ENCODE results near the gene WNT2B. TPM values are rescaled to one million over a fixed set of nuclear protein-coding genes. Genes with fewer than 3 reads are reported as not detected.

The WNT2B gene
- total RNA-seq, 2 experiments from 2014 or later = not detected

GRCh38 chr1:112509660-112510178 is 954 bp downstream of the WNT2B start:
- no peaks in the 10 kb centered on the region for H3K9me3 Mint-ChIP-seq
- intact Hi-C loops (cut with micrococcal nuclease) = loop anchor here (10.0 kb wide), 1 partner anchor 105 kb away; the partner anchor contains the start of genes CAPZA1 and ST7L
- H3K4me1 Mint-ChIP-seq (ENCODE audit: low read depth) = peaks cover 2% of the 10 kb centered on the region
- no peaks in the 10 kb centered on the region for H3K36me3 Mint-ChIP-seq (ENCODE audit: low read depth)
- H3K27ac Mint-ChIP-seq = no peak overlapping the region
- peaks cover 26% of the 10 kb centered on the region for H3K27me3 Mint-ChIP-seq
- ChIA-PET CTCF (interaction anchor here (0.9 to 3.0 kb wide), 4 partner anchors 104 to 206 kb away, joined by 4 to 14 read pairs (median 6); partner anchors contain the start of gene PPM1J), POLR2A (interaction anchor here (0.6 to 2.1 kb wide), 3 partner anchors 108 to 286 kb away, joined by 3 to 5 read pairs (median 3); no protein-coding TSS in a partner anchor)
- H3K4me3 Mint-ChIP-seq = peak overlapping the region; percentile 41
- ATAC-seq (no peak), DNase-seq (no peak)
- TF ChIP-seq, protein P1, sequence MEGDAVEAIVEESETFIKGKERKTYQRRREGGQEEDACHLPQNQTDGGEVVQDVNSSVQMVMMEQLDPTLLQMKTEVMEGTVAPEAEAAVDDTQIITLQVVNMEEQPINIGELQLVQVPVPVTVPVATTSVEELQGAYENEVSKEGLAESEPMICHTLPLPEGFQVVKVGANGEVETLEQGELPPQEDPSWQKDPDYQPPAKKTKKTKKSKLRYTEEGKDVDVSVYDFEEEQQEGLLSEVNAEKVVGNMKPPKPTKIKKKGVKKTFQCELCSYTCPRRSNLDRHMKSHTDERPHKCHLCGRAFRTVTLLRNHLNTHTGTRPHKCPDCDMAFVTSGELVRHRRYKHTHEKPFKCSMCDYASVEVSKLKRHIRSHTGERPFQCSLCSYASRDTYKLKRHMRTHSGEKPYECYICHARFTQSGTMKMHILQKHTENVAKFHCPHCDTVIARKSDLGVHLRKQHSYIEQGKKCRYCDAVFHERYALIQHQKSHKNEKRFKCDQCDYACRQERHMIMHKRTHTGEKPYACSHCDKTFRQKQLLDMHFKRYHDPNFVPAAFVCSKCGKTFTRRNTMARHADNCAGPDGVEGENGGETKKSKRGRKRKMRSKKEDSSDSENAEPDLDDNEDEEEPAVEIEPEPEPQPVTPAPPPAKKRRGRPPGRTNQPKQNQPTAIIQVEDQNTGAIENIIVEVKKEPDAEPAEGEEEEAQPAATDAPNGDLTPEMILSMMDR (IDR thresholded peaks at IDR 0.05) = no peak

- H3K4me3 Mint-ChIP-seq = no peak overlapping the region
- H3K4me1 Mint-ChIP-seq (ENCODE audit: low read depth) = peaks cover 2% of the 10 kb centered on the region
- intact Hi-C loops (cut with micrococcal nuclease) = no loop called here
- ChIA-PET POLR2A (interaction anchor here (0.6 kb wide), 1 partner anchor 107 kb away, joined by 3 read pairs; no protein-coding TSS in a partner anchor), CTCF (interaction anchor here (0.9 to 3.0 kb wide), 4 partner anchors 9 to 198 kb away, joined by 3 to 14 read pairs (median 5); no protein-coding TSS in a partner anchor)
- no peaks in the 10 kb centered on the region for H3K9me3 Mint-ChIP-seq
- TF ChIP-seq, protein P1 (IDR thresholded peaks at IDR 0.05) = no peak
- DNase-seq (no peak), ATAC-seq (no peak)
- H3K27ac Mint-ChIP-seq = no peak overlapping the region
- no peaks in the 10 kb centered on the region for H3K36me3 Mint-ChIP-seq (ENCODE audit: low read depth)
- H3K27me3 Mint-ChIP-seq = peaks cover 25% of the 10 kb centered on the region
Measured at GRCh38 chr1:112510340-112510739, 1.6 kb downstream of the WNT2B start.

DNA sequence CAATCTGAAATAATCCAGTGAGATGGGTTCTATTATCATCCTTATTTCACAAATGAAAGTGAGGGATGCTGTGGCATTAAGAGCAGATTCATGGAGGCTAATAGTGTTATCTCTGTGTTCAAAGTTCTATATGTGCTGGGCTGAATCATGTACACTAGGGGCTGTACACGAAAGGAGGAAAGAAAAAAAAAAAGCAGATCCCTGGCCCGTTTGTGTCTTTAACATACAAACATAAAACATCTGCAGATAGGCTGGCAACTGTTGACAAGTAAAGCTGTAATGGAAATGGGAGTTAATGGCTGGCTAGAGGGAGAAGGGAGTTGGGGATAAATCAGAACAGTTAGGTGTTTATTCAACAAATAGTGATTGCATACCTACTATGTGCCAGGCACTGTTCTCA is 3.1 kb downstream of the WNT2B start:
- ATAC-seq = no peak
- POLR2A ChIA-PET = interaction anchor here (1.2 kb wide), 1 partner anchor 9 kb away, joined by 3 read pairs; no protein-coding TSS in a partner anchor
- no peak overlapping the region for H3K27ac Mint-ChIP-seq

DNA sequence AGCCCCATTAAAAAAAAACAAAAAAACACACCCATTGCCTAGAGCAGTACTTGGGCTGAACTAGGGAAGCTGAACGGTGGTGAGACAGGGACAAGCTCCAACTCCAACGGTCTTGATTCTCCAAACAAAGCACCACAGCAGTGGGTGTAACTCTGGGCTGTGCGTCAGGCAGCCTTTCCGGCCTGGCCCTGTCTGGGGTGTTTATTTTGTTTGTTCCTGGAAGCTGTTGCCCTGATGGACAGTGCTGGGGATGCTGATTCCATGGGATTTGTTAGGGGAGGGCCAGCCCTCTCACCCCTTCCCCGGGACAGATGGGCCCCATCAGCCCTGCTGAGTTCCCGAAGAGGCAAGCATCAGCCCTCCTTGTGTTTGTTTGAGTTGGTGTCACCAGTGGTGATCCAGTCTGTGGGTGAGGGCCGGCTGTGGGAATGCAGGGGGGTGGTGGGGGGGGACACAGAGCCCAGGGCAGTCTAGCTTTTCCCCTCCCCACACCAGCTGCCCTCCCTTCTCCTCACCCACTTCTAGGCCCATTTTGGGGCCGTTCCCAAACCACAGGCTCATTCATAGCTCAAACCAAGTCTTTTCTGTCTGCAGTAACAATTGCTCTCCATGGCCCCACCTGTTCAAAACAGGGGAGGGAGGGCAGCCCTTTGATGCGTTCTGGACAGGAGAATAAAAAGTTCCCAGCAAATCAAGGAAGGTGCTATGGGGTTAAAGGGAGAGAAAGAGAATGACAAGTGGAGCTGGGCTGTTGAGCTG is 4.5 kb downstream of the WNT2B start:
- ATAC-seq (no peak), DNase-seq (no peak)
- no peak overlapping the region for H3K27ac Mint-ChIP-seq
- no peak overlapping the region for H3K4me3 Mint-ChIP-seq
- H3K9me3 Mint-ChIP-seq = no peaks in the 10 kb centered on the region
- intact Hi-C loops (cut with micrococcal nuclease) = no loop called here
- POLR2A ChIA-PET = no interaction called here
- TF ChIP-seq, protein P1 (IDR thresholded peaks at IDR 0.05) = no peak
- peaks cover 15% of the 10 kb centered on the region for H3K27me3 Mint-ChIP-seq
- CTCF ChIA-PET = interaction anchor here (1.2 to 2.6 kb wide), 2 partner anchors 11 to 17 kb away, joined by 3 to 9 read pairs; no protein-coding TSS in a partner anchor
- H3K36me3 Mint-ChIP-seq (ENCODE audit: low read depth) = no peaks in the 10 kb centered on the region
- H3K4me1 Mint-ChIP-seq (ENCODE audit: low read depth) = peaks cover 2% of the 10 kb centered on the region

More for the DNA sequence above, 3.1 kb downstream of the WNT2B start:
- DNase-seq = no peak
- H3K9me3 Mint-ChIP-seq = no peaks in the 10 kb centered on the region
- peaks cover 23% of the 10 kb centered on the region for H3K27me3 Mint-ChIP-seq
- TF ChIP-seq, protein P1 (IDR thresholded peaks at IDR 0.05) = no peak
- H3K4me1 Mint-ChIP-seq (ENCODE audit: low read depth) = peaks cover 2% of the 10 kb centered on the region
- no peak overlapping the region for H3K4me3 Mint-ChIP-seq
- CTCF ChIA-PET = interaction anchor here (0.9 to 2.0 kb wide), 5 partner anchors 10 to 196 kb away, joined by 3 to 6 read pairs (median 3); partner anchors contain the start of gene RHOC
- no peaks in the 10 kb centered on the region for H3K36me3 Mint-ChIP-seq (ENCODE audit: low read depth)
- intact Hi-C loops (cut with micrococcal nuclease) = no loop called here
